Measurements from ENCODE around the gene ELL3. TPM values are rescaled to one million over a fixed set of nuclear protein-coding genes. Genes with fewer than 3 reads are reported as not detected.

ELL3 gene
- total and polyA plus RNA-seq, 10 of the 15 experiments (the other 5 are each of a cell fraction or from before 2014, with no cell fraction given), result 12.9 to 30.3 (median 20.2) TPM

GRCh38 chr15:43771816-43772215 is 5.0 kb downstream of the ELL3 start (continued):
- TF ChIP-seq EP300 (IDR thresholded peaks at IDR 0.05; ENCODE audit: borderline replicate concordance in 1 of 2, control insufficient read depth in 1 of 2, low read depth in 2 of 2, low read length in 2 of 2), result no peak
- TF ChIP-seq POU2F2 (IDR thresholded peaks at IDR 0.05; ENCODE audit: borderline replicate concordance, low read depth, low read length), result no peak
- no peak for TF ChIP-seq BACH1 (IDR thresholded peaks at IDR 0.05; ENCODE audit: borderline replicate concordance)
- TF ChIP-seq TBL1XR1 (IDR thresholded peaks at IDR 0.05; ENCODE audit: low read depth, low read length), result no peak
- TF ChIP-seq, protein P1, sequence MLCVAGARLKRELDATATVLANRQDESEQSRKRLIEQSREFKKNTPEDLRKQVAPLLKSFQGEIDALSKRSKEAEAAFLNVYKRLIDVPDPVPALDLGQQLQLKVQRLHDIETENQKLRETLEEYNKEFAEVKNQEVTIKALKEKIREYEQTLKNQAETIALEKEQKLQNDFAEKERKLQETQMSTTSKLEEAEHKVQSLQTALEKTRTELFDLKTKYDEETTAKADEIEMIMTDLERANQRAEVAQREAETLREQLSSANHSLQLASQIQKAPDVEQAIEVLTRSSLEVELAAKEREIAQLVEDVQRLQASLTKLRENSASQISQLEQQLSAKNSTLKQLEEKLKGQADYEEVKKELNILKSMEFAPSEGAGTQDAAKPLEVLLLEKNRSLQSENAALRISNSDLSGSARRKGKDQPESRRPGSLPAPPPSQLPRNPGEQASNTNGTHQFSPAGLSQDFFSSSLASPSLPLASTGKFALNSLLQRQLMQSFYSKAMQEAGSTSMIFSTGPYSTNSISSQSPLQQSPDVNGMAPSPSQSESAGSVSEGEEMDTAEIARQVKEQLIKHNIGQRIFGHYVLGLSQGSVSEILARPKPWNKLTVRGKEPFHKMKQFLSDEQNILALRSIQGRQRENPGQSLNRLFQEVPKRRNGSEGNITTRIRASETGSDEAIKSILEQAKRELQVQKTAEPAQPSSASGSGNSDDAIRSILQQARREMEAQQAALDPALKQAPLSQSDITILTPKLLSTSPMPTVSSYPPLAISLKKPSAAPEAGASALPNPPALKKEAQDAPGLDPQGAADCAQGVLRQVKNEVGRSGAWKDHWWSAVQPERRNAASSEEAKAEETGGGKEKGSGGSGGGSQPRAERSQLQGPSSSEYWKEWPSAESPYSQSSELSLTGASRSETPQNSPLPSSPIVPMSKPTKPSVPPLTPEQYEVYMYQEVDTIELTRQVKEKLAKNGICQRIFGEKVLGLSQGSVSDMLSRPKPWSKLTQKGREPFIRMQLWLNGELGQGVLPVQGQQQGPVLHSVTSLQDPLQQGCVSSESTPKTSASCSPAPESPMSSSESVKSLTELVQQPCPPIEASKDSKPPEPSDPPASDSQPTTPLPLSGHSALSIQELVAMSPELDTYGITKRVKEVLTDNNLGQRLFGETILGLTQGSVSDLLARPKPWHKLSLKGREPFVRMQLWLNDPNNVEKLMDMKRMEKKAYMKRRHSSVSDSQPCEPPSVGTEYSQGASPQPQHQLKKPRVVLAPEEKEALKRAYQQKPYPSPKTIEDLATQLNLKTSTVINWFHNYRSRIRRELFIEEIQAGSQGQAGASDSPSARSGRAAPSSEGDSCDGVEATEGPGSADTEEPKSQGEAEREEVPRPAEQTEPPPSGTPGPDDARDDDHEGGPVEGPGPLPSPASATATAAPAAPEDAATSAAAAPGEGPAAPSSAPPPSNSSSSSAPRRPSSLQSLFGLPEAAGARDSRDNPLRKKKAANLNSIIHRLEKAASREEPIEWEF (IDR thresholded peaks at IDR 0.05; ENCODE audit: insufficient replicate concordance, low read depth, low read length), result no peak
- no peak for TF ChIP-seq ZNF384 (IDR thresholded peaks at IDR 0.05; ENCODE audit: borderline replicate concordance, low read depth, low read length)
- no peak for TF ChIP-seq BCL11A (IDR thresholded peaks at IDR 0.05; ENCODE audit: low read depth, low read length)
- no peak for TF ChIP-seq SP1 (IDR thresholded peaks at IDR 0.05; ENCODE audit: low read depth, low read length)

Measured in GM12878 (cell line).